SU-DHL-6 (cell line): ENCODE data around the gene TAGLN.

Experiments
- H2AFZ ChIP-seq: fragments of 200-600 bp; sonication (generic); 2 replicates; pipeline ENCODE4 v1.6.1; 2014; ENCODE audit warnings: low read depth, mild to moderate bottlenecking, moderate library complexity, mixed read lengths, antibody characterized with exemption, low read length; ENCODE audit not compliant: severe bottlenecking
- H3F3A ChIP-seq: fragments of 200-600 bp; shearing (Covaris generic); 2 replicates; pipeline ENCODE4 v1.6.0; 2016; ENCODE audit warnings: antibody characterized with exemption, mild to moderate bottlenecking; ENCODE audit not compliant: insufficient read depth
- H3K27ac ChIP-seq: fragments of 200-600 bp; sonication (generic); 2 replicates; pipeline ENCODE4 v1.5.1; 2016; ENCODE audit warnings: low read depth, mild to moderate bottlenecking, low read length, moderate library complexity, mixed read lengths
- H3K27me3 ChIP-seq: fragments of 200-600 bp; sonication (generic), shearing (Covaris generic); 2 replicates; pipeline ENCODE4 v1.6.0; 2014; ENCODE audit warnings: mild to moderate bottlenecking, low read length
- H3K36me3 ChIP-seq: fragments of 200-600 bp; sonication (generic); 2 replicates; pipeline ENCODE4 v1.6.1; 2014; ENCODE audit warnings: mild to moderate bottlenecking, low read length, mixed read lengths
- H3K4me2 ChIP-seq: fragments of 300-600, 200-600 bp; shearing (Covaris generic), sonication (generic); 2 replicates; pipeline ENCODE4 v1.6.0; 2014; ENCODE audit warnings: low read length, low read depth, mild to moderate bottlenecking; ENCODE audit not compliant: poor library complexity, severe bottlenecking
- H3K4me3 ChIP-seq: fragments of 200-600 bp; sonication (generic); 2 replicates; pipeline ENCODE4 v1.5.1; 2014; ENCODE audit warnings: antibody characterized with exemption, low read length, mild to moderate bottlenecking, mixed read lengths; ENCODE audit not compliant: insufficient read depth, poor library complexity, severe bottlenecking
- H3K79me2 ChIP-seq: fragments of 200-600 bp; sonication (generic); 2 replicates; pipeline ENCODE4 v1.6.1; 2014; ENCODE audit warnings: mild to moderate bottlenecking, low read length, moderate library complexity; ENCODE audit not compliant: insufficient read depth
- H3K9ac ChIP-seq: fragments of 200-600 bp; sonication (generic); 2 replicates; pipeline ENCODE4 v1.7.0; 2014; ENCODE audit warnings: mild to moderate bottlenecking, low read length
- H3K9me2 ChIP-seq: fragments of 200-600 bp; sonication (generic); replicated peaks from 2 replicates; pipeline ENCODE4 v1.6.1; 2014; ENCODE audit warnings: low read length; ENCODE audit not compliant: insufficient read depth
- H3K9me3 ChIP-seq: fragments of 200-600 bp; sonication (generic); 2 replicates; pipeline ENCODE4 v1.6.1; 2014; ENCODE audit warnings: low read length, mixed read lengths; ENCODE audit not compliant: insufficient read depth
- H4K20me1 ChIP-seq: fragments of 200-600 bp; sonication (generic); 2 replicates; pipeline ENCODE4 v1.6.1; 2014; ENCODE audit warnings: low read depth, mild to moderate bottlenecking, antibody characterized with exemption, low read length, moderate library complexity, mixed read lengths
- CTCF ChIP-seq: fragments of 200-600 bp; sonication (generic); IDR thresholded peaks from one replicate; pipeline ENCODE4 v1.5.1; 2017; ENCODE audit warnings: antibody characterized with exemption, mild to moderate bottlenecking, low read length, moderate library complexity; ENCODE audit not compliant: insufficient read depth, poor library complexity, severe bottlenecking
- EZH2phosphoT487 ChIP-seq: fragments of 200-600 bp; sonication (generic), shearing (Covaris generic); conservative IDR thresholded peaks from 2 replicates; pipeline ENCODE4 v1.6.1; 2018; ENCODE audit warnings: mild to moderate bottlenecking, antibody characterized with exemption, low read length, moderate library complexity, mixed read lengths

TAGLN gene

DNA sequence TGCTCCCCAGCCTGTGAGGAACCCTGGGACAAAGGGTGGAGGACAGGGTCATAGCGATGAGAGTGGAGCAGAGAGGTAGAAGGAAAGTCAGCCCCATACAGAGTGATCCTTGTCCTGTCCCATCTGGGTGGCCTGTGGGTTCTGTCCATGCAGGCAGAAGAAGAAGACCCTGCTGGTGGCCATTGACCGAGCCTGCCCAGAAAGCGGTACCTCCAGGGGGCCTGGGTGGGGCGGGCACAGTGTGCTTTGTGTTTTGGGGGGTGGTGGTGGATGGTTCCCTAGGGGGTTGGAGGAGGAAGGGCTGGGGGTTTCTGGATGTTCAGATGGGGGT, 12.8 kb upstream of the TAGLN start:
- Histone ChIP-seq H3K9me3 (no peaks in the 10 kb centered on the region), H2AFZ (no peak overlapping the region), H4K20me1 (no peaks in the 10 kb centered on the region), H3K79me2 (no peaks in the 10 kb centered on the region), H3K4me2 (no peak overlapping the region), H3K27me3 (no peaks in the 10 kb centered on the region), H3K9me2 (no peaks in the 10 kb centered on the region), H3F3A (no peaks in the 10 kb centered on the region; the same call in 1 of the 2 replicates), H3K27ac (no peak overlapping the region), H3K36me3 (no peaks in the 10 kb centered on the region), H3K4me3 (no peak overlapping the region), H3K9ac (0 out of 2 replicates have a peak overlapping the region, but pooled peaks have one; percentile 3)
- TF ChIP-seq EZH2phosphoT487 (no peak), CTCF (no peak)

DNA sequence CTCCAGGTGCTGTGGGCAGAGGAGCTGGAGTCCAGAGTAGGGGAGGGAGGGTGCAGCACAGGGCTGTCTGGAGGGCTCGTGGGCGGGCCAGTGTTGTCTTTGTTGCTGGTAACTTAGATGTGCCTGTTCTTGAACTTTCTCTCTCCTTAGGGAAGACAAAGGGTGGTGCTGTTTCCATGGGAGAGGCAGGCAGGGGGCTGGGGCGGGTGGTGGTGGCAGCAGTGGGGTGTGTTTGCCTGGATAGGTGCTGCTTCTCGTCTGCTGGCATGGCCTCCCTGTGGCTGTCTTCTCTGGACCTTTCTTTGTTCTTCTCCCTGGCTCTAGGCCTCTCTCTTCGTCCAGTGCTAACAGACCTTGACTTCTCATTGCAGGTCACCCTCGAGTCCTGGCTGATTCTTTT, 12.2 kb upstream of the TAGLN start:
- Histone ChIP-seq H3K27me3 (no peaks in the 10 kb centered on the region), H4K20me1 (no peaks in the 10 kb centered on the region), H3F3A (no peaks in the 10 kb centered on the region; the same call in 1 of the 2 replicates), H3K9ac (no peak overlapping the region), H3K9me2 (no peaks in the 10 kb centered on the region), H3K9me3 (no peaks in the 10 kb centered on the region), H3K36me3 (no peaks in the 10 kb centered on the region), H3K79me2 (no peaks in the 10 kb centered on the region), H2AFZ (no peak overlapping the region), H3K27ac (no peak overlapping the region), H3K4me2 (no peak overlapping the region), H3K4me3 (no peak overlapping the region)
- TF ChIP-seq CTCF (no peak), EZH2phosphoT487 (no peak)

- no peak overlapping the region for H3K9ac ChIP-seq
- H4K20me1 ChIP-seq = no peaks in the 10 kb centered on the region
- no peak overlapping the region for H3K4me2 ChIP-seq
- TF ChIP-seq CTCF (no peak), EZH2phosphoT487 (no peak)
- no peak overlapping the region for H3K27ac ChIP-seq
- no peaks in the 10 kb centered on the region for H3K79me2 ChIP-seq
- H3K36me3 ChIP-seq = no peaks in the 10 kb centered on the region
- H3K4me3 ChIP-seq = no peak overlapping the region
- H3F3A ChIP-seq = no peaks in the 10 kb centered on the region; the same call in 1 of the 2 replicates
- no peaks in the 10 kb centered on the region for H3K27me3 ChIP-seq
- H3K9me2 ChIP-seq = no peaks in the 10 kb centered on the region
- H3K9me3 ChIP-seq = no peaks in the 10 kb centered on the region
- no peak overlapping the region for H2AFZ ChIP-seq
These were observed 11.8 kb upstream of the TAGLN start for GRCh38 chr11:117187428-117187798.
